Measurements from ENCODE around the gene CPNE7.

DNA sequence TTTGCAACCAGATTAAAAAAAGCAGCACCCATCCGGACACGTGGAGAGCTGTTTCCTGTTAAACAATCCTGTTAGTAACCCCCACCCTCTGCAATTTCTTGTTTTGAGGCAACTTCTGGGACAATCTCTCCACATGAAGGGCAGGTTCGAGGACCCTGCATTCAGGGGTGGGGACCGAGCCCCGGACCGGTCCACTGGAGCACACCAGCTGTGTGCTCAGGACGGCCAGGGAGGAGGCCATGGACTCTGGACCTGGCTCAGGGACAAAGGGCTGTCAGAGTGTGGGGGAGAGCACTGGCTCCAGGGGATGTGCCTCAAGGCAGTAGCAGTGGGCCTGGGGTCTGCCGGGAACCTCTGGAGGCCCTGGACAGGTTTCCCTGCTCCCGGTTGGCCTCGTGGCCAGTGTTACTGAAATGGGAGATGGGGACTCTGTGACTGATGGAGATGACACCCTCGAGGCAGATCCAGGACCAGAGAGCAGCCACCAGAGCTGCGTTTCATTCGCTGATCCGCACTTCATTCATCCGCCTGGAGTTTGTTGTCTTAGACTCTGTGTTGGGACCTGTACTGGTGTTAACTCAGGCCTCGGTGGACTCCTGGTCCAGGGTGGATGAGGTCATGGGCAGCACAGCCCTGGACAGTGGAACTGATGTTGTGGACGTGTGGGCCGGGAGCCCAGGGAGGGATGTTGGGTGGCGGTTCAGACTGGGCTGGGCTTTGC is 2.9 kb upstream of the CPNE7 start:
- TF ChIP-seq CTCF (IDR thresholded peaks at IDR 0.05): no peak
- no peak for TF ChIP-seq EZH2 (IDR thresholded peaks at IDR 0.05; ENCODE audit: borderline replicate concordance, insufficient read depth, low read depth, low read length, poor library complexity, severe bottlenecking)

Data from B cell (primary cell).